Left renal cortex interstitium (tissue), 4 donors: ENCODE results near the gene ZMYND8. TPM values are rescaled to one million over a fixed set of nuclear protein-coding genes. Genes with fewer than 3 reads are reported as not detected.

ENCODE experiments used
- polyA plus RNA-seq, 4 donors: library from polyadenylated mRNA; unstranded; fragments of 120-200 nt; gene quantifications; one replicate each; pipeline ENCODE4 v1.2.1, GENCODE V29; 2013; ENCODE audit not compliant: insufficient read length in 4 of 4

ZMYND8 gene
- polyA plus RNA-seq, 4 donors = 33.0 to 44.8 (median 42.4) TPM

Other genes starting within 250 kb of the ZMYND8 start
- 10 to 100 TPM; 29.9 to 38.9 (median 37.7) TPM for gene NCOA3, start 145.2 kb upstream of the ZMYND8 start, polyA plus RNA-seq